Natural killer cell treated with Interleukin-12 subunit alpha and Interleukin-12 subunit beta and Interleukin-15 and Interleukin-18, amount 100 ng/mL, for 72 hours (primary cell): ENCODE results near the gene SKP2. TPM values are rescaled to one million over a fixed set of nuclear protein-coding genes. Genes with fewer than 3 reads are reported as not detected.
"Not testable (repeated sequence)": the region's sequence is repeated elsewhere in the genome, so short reads cannot be mapped to it uniquely, and the experiment has no call there.

Source experiments
- ATAC-seq, 2 donors: fragments of 150-1000 bp; cut with Tn5 transposase in 1 of 2; sonication (Bioruptor Pico), chemical (Tn5 transposase) in 1 of 2; 2 replicates each; pipeline ENCODE4 v1.10.0; 2021
- DNase-seq: peaks from one replicate; pipeline ENCODE4 v3.0.0; 2022; ENCODE audit warnings: low spot score
- H3K27ac Mint-ChIP-seq, 2 donors: 1 replicate in 1 of 2; 2 replicates in 1 of 2; pipeline ENCODE4 v1.8.0; 2022; ENCODE audit warnings: mixed read lengths in 2 of 2, mild to moderate bottlenecking in 1 of 2, moderate library complexity in 1 of 2
- H3K27me3 Mint-ChIP-seq, 2 donors: 1 replicate in 1 of 2; 2 replicates in 1 of 2; pipeline ENCODE4 v1.8.0; 2022; ENCODE audit warnings: mixed read lengths in 2 of 2
- H3K36me3 Mint-ChIP-seq: one replicate; pipeline ENCODE4 v1.8.0; 2022; ENCODE audit warnings: mixed read lengths
- H3K4me1 Mint-ChIP-seq, 2 donors: 1 replicate in 1 of 2; 2 replicates in 1 of 2; pipeline ENCODE4 v1.8.0; 2022; ENCODE audit warnings: low read depth in 2 of 2, mixed read lengths in 2 of 2, mild to moderate bottlenecking in 1 of 2
- H3K4me3 Mint-ChIP-seq: one replicate; pipeline ENCODE4 v1.8.0; 2022; ENCODE audit warnings: mixed read lengths
- H3K9me3 Mint-ChIP-seq: 2 replicates; pipeline ENCODE4 v1.8.0; 2022; ENCODE audit warnings: mixed read lengths
- total RNA-seq, 2 donors: library from RNA; stranded (reverse); gene quantifications; one replicate each; pipeline ENCODE4 v1.2.3, GENCODE V29; 2022

Gene SKP2
- total RNA-seq, 2 donors from 2014 or later: 28.6 to 75.9 TPM

DNA sequence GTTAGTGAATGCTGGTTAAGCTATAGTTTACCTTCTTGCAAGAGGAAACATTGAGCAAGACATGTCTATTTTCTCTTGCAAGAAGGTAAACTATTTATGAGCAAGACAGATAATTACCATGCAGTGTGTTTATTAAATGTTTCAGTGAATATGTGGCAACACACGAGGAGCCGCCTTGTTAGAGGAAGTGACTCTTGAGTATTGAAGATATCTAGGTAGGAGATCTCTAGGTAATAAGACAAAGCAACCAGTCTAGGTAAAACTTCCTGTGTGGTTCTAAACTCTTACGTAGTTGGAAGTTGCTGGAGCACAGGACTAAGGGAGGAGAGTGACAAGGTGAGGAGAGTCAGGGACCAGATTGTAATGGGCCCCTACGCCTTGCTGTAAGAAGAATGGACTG is 16.8 kb downstream of the SKP2 start:
- peaks cover 18% of the 10 kb centered on the region for H3K36me3 Mint-ChIP-seq

DNA sequence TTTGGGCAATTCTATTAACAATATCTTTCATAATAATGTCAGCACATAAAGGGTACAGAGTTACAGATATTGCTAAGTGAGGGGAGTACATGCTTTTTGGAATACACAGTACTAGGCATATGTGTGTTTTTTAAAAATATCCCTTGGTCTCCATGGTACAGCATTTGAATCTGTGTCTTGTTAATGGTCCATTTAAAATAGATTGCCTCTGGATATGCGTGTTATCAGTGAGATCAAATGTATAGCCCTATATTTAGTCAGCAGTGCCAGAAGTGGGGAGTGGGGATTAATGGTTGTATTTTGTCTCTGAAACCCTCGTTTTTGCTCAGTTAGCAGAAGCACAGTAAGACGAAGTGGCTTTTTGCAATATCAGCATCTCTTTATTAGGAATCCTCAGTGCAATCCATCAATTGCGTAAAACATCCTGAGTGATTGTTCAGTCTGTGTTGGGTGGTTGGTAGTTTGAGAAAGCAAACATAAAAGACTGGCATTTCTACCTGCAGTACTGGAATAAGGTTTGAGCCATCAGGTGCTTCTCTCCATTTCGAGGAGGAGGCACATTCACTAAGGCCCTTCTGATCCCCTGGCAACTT is 19.0 kb downstream of the SKP2 start:
- ATAC-seq: no peak
- Mint-ChIP-seq H3K27ac (no peak overlapping the region), H3K4me3 (no peak overlapping the region), H3K36me3 (peaks cover 32% of the 10 kb centered on the region), H3K27me3 (no peaks in the 10 kb centered on the region), H3K9me3 (no peaks in the 10 kb centered on the region), H3K4me1 (peaks cover 0 to 2% of the 10 kb centered on the region in 2 donors)
- no peak for DNase-seq

More for the DNA sequence above, 16.8 kb downstream of the SKP2 start:
- DNase-seq: no peak
- ATAC-seq: no peak
- Mint-ChIP-seq H3K4me3 (no peak overlapping the region), H3K4me1 (no peaks in the 10 kb centered on the region), H3K27me3 (no peaks in the 10 kb centered on the region), H3K27ac (no peak overlapping the region), H3K9me3 (no peaks in the 10 kb centered on the region)

DNA sequence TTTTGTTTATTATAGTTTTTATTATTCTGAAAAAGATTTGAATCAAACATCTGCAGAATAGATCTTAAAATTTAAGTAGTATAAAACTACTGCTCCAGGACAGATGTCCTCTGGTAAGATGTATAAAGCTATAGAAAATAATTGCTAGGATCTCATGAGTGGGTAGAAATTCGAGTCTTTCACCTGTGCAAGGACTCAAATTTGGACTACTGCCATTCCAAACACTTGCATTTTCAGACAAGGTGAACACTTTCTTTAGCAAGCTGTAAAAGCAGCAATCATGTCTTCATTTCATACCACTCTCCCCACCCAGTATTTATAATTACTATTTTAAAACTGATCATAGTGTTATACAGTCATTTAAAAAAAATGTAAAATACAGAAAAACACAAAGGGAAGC is 20.7 kb downstream of the SKP2 start:
- no peak overlapping the region for H3K4me3 Mint-ChIP-seq
- no peaks in the 10 kb centered on the region for H3K27me3 Mint-ChIP-seq
- H3K9me3 Mint-ChIP-seq: no peaks in the 10 kb centered on the region
- no peak for ATAC-seq
- peaks cover 4 to 11% of the 10 kb centered on the region in 2 donors for H3K4me1 Mint-ChIP-seq
- H3K36me3 Mint-ChIP-seq: peaks cover 33% of the 10 kb centered on the region
- DNase-seq: no peak
- no peak overlapping the region for H3K27ac Mint-ChIP-seq

DNA sequence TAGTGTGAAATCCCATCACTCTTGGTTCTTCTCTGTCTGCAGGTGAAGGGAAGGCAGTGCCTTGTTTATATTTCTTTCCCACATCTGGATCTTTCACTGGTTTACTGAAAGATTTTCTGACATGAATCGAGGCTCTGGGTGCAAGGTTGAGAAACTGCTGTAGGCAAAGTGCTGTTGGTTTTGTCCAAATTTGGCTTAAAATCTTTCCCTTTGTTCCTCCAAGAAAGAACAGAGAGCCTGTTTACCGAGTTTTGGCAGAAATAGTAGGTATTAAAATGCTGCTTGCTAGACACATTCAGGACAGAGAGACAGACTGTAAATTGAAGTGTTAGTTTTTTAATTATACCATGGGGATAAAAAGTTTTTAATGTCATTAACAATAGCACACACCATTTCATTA is 21.5 kb downstream of the SKP2 start:
- Mint-ChIP-seq H3K9me3 (no peaks in the 10 kb centered on the region), H3K27ac (no peak overlapping the region), H3K36me3 (peaks cover 27% of the 10 kb centered on the region), H3K4me1 (peaks cover 4 to 11% of the 10 kb centered on the region in 2 donors), H3K27me3 (no peaks in the 10 kb centered on the region), H3K4me3 (no peak overlapping the region)
- DNase-seq (no peak), ATAC-seq (no peak)

DNA sequence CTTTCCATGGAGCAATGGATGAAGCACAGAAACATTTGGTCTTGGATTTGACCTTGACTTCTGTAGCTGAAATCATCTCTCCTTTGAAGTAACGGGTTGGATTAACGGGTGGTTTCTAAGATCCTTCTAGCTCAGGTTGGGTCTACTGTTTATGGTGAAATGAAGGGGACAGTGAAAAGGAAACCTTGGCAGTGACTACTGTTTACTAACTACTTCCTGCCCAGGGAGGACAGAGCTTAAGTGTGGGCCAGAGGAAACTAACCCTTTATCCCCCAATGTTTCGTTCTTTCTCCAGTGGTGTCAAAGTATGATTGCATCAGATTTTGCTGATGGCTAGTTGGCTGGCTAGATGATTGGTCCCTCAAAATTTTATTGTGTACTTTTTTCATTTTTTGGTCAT is 22.2 kb downstream of the SKP2 start:
- ATAC-seq: peak; percentile 51 to 65

DNA sequence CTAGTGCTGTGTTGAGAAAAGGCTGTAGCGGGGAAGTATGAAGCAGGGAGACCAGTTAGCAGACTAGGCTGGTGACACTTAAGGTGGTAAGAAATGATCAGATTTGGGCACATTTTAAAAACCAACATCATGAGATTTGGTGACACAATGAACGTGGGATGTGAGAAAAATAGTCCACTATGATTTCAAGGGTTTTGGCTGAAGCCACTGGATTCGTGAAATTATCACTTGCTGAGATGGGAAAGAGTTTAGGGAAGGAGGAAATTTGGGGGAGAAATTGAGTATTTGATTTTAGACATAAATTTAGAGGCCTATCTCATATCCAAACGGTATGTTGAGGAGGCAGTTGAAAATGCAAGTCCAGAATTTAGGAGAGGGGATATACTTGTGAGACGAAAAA is 23.1 kb downstream of the SKP2 start:
- H3K9me3 Mint-ChIP-seq: no peaks in the 10 kb centered on the region
- H3K27me3 Mint-ChIP-seq: no peaks in the 10 kb centered on the region
- no peak overlapping the region for H3K4me3 Mint-ChIP-seq
- no peak for DNase-seq
- H3K4me1 Mint-ChIP-seq: peaks cover 4 to 11% of the 10 kb centered on the region in 2 donors
- no peak for ATAC-seq
- peaks cover 35% of the 10 kb centered on the region for H3K36me3 Mint-ChIP-seq
- H3K27ac Mint-ChIP-seq: no peak overlapping the region

More for the DNA sequence above, 22.2 kb downstream of the SKP2 start:
- Mint-ChIP-seq H3K4me3 (no peak overlapping the region), H3K4me1 (peaks cover 4 to 11% of the 10 kb centered on the region in 2 donors), H3K9me3 (no peaks in the 10 kb centered on the region), H3K27me3 (no peaks in the 10 kb centered on the region), H3K27ac (peak overlapping the region; percentile 2 to 6), H3K36me3 (peaks cover 31% of the 10 kb centered on the region)
- no peak for DNase-seq

DNA sequence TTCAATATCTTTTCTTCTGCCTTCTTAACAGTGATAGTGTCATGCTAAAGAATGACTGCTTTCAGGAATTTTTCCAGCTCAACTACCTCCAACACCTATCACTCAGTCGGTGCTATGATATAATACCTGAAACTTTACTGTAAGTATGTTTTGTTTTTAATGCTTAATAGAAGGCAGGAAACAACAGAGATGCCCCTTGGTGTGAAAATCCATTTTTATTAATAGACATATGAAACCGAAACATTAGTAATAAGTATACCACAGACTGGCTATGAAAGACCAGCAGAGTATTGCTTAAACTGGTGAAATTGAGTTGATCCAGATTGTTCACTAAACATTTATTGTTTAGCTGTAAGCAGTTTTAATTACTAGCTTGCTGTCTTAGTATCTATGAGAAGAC is 25.2 kb downstream of the SKP2 start:
- ATAC-seq: peak in 1 of 2 donors; percentile 66
- no peaks in the 10 kb centered on the region for H3K27me3 Mint-ChIP-seq
- H3K27ac Mint-ChIP-seq: peak overlapping the region; percentile 21 to 31
- DNase-seq: no peak
- H3K4me1 Mint-ChIP-seq: peaks cover 4 to 11% of the 10 kb centered on the region in 2 donors
- H3K4me3 Mint-ChIP-seq: peak overlapping the region; percentile 20
- H3K36me3 Mint-ChIP-seq: peaks cover 42% of the 10 kb centered on the region
- no peaks in the 10 kb centered on the region for H3K9me3 Mint-ChIP-seq

DNA sequence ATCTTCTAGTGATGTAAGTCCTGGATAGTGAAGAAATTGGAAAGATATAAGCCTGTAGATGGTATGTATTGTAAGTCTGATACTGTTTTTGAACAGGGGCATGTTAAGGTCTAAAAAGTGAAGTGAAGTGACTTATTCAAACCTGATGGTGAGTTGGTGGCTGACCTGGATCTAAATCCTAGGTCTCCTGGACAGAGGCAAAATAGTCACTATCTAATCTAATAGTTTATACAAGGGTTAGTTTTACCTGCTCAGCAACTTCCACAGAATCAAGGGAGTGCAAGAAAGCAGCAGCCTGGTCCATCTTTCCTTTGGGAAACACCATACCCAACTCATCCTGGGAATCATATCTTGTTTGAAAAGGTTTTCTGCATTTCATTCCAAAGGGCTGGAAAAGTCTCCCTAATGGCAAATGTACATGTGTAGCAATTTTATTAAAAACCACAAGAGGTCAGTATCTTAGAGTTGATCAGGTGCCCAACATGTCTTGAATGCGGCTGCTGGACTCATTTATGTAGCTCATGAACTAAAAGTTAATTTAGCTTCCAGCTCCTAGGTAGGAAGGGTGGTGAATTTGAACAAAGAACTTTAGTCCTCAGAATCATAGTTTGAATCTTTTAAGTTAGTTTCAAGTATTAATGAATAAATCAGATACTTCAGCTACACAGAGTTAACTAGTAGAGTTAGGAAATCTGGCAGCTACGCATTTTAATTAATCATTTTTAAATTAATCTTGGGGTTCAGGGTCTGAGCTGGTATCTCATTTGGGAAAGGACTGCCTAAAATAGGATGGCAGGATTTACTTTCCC is 26.0 kb downstream of the SKP2 start:
- Mint-ChIP-seq H3K27me3 (no peaks in the 10 kb centered on the region), H3K36me3 (peaks cover 42% of the 10 kb centered on the region), H3K4me1 (peaks cover 4 to 11% of the 10 kb centered on the region in 2 donors), H3K4me3 (no peak overlapping the region), H3K9me3 (no peaks in the 10 kb centered on the region), H3K27ac (peak overlapping the region; percentile 21 to 31)
- no peak for DNase-seq
- no peak for ATAC-seq

DNA sequence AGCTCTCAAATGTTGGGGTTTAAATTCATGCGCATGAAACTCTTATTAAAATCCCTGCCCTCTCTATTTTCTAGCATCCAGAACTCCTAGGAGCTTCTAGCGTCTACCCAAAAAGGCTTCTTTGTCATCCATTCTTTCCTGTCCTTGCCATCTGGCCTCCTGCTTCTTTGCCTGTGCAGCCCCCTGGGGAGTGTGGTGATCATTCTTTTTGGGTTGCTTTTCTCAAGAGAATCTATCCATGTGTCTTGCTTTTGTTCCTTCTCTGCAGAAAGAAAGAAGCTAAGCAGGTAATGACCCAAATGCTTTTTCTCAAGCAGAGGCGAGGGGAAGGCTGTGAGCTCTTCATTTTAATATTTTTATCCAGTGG is 26.6 kb downstream of the SKP2 start:
- Mint-ChIP-seq H3K9me3 (no peaks in the 10 kb centered on the region), H3K36me3 (peaks cover 42% of the 10 kb centered on the region), H3K27me3 (no peaks in the 10 kb centered on the region), H3K4me1 (peaks cover 4 to 11% of the 10 kb centered on the region in 2 donors), H3K27ac (no peak overlapping the region), H3K4me3 (no peak overlapping the region)
- ATAC-seq (no peak), DNase-seq (no peak)

DNA sequence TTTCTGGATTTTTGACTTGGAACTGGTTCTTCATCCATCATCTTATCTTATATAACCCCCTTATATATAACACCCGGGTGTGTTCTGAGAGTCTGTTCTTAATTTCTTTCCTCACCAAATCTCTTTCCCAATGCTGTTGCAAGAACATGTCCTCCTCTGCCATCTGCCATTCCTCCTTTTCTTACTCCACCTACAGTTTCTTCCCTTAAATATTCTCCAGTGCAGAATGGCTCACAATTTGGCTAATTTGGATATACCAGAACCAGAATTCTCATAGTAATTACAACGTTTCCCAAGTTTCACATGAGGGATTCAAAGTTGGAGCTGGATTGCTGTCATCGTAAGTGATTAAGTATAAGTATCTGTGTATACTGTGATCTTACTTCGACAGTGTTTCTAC is 28.0 kb downstream of the SKP2 start:
- Mint-ChIP-seq H3K27ac (no peak overlapping the region), H3K4me1 (peaks cover 2 to 11% of the 10 kb centered on the region in 2 donors), H3K36me3 (peaks cover 38% of the 10 kb centered on the region), H3K27me3 (no peaks in the 10 kb centered on the region), H3K9me3 (no peaks in the 10 kb centered on the region), H3K4me3 (no peak overlapping the region)
- DNase-seq (no peak), ATAC-seq (no peak)

DNA sequence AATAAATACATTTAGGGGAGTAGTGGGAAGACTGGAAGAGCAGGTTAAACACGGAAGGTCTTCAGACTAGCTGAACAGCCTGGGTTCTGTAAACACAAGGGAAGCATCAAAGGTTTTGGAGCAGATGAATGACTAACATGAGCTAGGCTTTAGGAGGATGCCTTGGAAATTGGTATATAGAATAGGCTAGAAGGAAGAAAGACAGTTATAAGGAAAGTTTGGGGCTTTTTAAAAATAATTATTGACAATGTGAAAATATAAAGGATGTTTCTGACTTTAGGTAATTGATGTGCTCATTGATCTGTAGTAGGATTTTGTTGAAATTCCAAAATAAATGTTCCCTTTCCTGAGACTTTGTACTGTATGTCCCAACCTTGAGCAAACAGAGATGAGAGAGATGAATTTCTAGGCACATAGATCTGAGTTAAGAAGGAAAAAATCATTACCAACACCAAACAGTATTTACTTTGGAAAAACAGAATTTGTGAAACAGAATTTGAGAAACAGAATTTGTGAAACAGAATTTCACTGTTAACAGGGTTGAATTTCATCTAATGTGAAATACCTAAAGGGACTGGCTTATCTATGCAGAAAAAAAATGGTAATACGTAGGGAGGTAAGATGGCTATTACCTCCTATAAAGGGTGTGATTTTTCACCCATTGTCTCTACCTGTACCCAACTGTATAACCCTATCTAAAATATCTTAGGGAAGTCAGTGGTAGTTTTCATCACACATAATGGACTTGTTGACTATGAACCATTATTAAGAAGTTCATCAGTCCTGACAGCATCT is 28.8 kb downstream of the SKP2 start:
- Mint-ChIP-seq H3K27me3 (no peaks in the 10 kb centered on the region), H3K36me3 (peaks cover 38% of the 10 kb centered on the region), H3K4me1 (peaks cover 2 to 11% of the 10 kb centered on the region in 2 donors), H3K9me3 (no peaks in the 10 kb centered on the region), H3K4me3 (no peak overlapping the region), H3K27ac (no peak overlapping the region)
- ATAC-seq (no peak), DNase-seq (no peak)

DNA sequence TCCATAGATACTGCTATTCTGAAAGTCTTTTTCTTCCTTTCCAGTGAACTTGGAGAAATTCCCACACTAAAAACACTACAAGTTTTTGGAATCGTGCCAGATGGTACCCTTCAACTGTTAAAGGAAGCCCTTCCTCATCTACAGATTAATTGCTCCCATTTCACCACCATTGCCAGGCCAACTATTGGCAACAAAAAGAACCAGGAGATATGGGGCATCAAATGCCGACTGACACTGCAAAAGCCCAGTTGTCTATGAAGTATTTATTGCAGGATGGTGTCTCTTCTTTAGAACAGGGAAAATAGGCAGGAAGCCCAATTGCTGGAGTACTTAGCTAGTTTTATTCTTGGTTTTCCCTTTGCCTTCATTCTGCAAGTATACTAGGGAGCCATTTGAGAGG is 29.9 kb downstream of the SKP2 start:
- Mint-ChIP-seq H3K27me3 (no peaks in the 10 kb centered on the region), H3K36me3 (peaks cover 46% of the 10 kb centered on the region), H3K9me3 (no peaks in the 10 kb centered on the region), H3K4me1 (peaks cover 2 to 8% of the 10 kb centered on the region in 2 donors), H3K27ac (no peak overlapping the region), H3K4me3 (no peak overlapping the region)
- no peak for ATAC-seq
- DNase-seq: no peak

DNA sequence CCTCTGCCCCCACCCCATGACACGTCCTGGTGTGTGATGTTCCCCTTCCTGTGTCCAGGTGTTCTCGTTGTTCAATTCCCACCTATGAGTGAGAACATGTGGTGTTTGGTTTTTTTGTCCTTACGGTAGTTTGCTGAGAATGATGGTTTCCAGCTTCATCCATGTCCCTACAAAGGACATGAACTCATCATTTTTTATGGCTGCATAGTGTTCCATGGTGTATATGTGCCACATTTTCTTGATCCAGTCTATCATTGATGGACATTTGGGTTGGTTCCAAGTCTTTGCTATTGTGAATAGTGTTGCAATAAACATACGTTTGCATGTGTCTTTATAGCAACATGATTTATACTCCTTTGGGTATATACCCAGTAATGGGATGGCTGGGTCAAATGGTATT is 32.5 kb downstream of the SKP2 start:
- not testable (repeated sequence) for H3K27ac Mint-ChIP-seq, H3K4me3 Mint-ChIP-seq, ATAC-seq, H3K9me3 Mint-ChIP-seq, DNase-seq, H3K4me1 Mint-ChIP-seq, H3K27me3 Mint-ChIP-seq
- H3K36me3 Mint-ChIP-seq: peaks cover 52% of the 10 kb centered on the region

DNA sequence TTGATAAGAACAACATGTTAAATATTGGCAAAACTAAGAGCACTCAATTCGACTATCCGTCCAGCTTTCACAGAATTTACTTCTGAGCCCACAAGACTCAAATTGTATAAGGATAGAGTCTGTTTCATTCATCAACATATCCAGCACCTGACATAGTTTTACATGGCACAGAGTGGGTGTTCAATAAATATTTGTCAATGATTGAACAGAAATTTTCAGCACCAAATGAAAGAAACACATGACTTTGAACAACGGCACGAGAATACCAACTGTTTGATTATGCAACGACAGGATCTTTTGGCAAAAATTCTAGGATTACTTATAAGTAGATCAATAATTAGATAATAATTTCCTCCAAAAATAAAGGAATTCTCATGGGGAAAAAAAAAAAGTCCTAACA is 41.8 kb downstream of the SKP2 start:
- H3K9me3 Mint-ChIP-seq: no peaks in the 10 kb centered on the region
- no peaks in the 10 kb centered on the region for H3K27me3 Mint-ChIP-seq
- H3K27ac Mint-ChIP-seq: no peak overlapping the region
- H3K4me3 Mint-ChIP-seq: no peak overlapping the region
- ATAC-seq (no peak), DNase-seq (no peak)
- H3K36me3 Mint-ChIP-seq: peaks cover 18% of the 10 kb centered on the region
- H3K4me1 Mint-ChIP-seq: no peaks in the 10 kb centered on the region
